Right ventricle myocardium superior (tissue), 1 donor: ENCODE measurements around the gene EEF1A2. TPM values are rescaled to one million over a fixed set of nuclear protein-coding genes. Genes with fewer than 3 reads are reported as not detected.

Source experiments
- ATAC-seq: fragments of 200-7000 bp; cut with Tn5 transposase; one replicate; pipeline ENCODE4 v1.9.1; 2020; ENCODE audit warnings: mild to moderate bottlenecking; ENCODE audit not compliant: poor library complexity
- DNase-seq: peaks from one replicate; pipeline ENCODE4 v3.0.0-alpha.2; 2020
- intact Hi-C: fragments of 100-400 bp; cut with DNase I; formaldehyde crosslinking; loops from one replicate; pipeline ENCODE4 v1.11.2; 2022
- total RNA-seq: library from RNA; stranded (reverse); fragmentation: NEBNext Ultra II Directional; extraction: Animal tissue kit (Norgen Biotek cat#: 25700); gene quantifications from one replicate; pipeline ENCODE4 v1.2.1, GENCODE V29; 2021
- donor health status: DM: no; HTN: yes; CAD: no; lungs with severe emphysema.

Gene EEF1A2
- total RNA-seq, 1 donor from 2014 or later = 1,229 TPM

- ATAC-seq (no peak), DNase-seq (no peak)
- intact Hi-C loops = no loop called here
Measured at GRCh38 chr20:63449025-63449424, 49.9 kb downstream of the EEF1A2 start.

DNA sequence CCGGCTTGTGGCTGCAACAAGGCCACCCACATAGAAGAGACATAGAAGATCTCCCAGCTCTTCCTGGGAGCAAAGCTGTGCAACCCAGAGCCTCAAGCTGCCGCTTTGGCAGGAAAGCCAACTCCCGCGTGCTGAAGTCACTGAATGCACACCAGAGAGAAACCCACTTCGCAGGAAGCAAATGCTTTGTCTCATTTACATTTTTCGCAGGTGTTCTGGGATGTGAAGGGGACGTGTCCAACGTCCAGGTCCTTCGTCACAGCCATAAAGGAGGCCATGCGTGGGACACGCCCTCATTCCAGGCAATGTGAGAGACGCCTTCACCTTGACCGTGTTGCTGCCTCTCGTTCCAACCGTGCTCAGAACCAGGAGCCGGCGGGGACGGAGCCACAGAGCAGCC is 50.9 kb downstream of the EEF1A2 start:
- ATAC-seq (no peak), DNase-seq (no peak)
- intact Hi-C loops = no loop called here

GRCh38 chr20:63447320-63447719 is 51.6 kb downstream of the EEF1A2 start:
- DNase-seq (no peak), ATAC-seq (no peak)
- intact Hi-C loops = no loop called here

DNA sequence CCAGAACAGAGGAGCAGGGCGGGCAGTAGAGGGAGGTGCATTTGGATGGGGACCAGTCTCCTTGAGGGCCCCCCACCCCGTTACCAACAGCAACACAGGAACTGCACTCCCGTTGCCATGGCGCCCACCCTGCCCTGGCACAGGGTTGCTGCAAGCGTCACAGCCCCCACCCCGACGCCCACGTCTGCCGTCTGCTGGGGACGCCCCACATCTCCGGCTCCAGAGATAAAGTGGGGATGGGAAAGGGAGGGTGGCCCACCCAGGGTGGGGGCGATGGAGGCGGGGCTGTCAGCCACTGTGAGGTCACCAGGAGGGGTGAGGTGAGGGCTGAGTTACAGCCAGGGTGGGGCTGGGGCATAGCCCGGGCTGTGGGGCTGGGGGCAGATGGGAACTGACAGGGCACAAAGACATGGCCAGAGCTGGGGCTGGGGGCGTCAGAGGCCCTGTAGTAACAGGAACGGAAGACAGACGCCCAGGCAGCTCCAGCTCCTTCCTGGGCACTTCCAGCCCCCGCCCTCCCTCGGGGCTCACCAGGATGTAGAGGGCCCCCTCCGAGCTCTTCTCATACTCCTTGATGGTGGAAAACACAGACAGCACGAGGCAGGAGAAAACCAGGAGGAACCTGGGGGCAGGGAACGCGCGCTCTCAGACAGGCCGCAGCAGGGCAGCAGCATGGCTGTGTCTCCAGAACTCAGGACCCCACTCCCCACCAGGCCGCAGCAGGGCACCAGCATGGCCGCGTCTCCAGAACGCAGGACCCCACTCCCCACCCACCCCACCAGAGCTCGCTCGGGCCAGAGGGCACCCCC is 52.5 kb downstream of the EEF1A2 start:
- intact Hi-C loops = no loop called here
- ATAC-seq (no peak), DNase-seq (no peak)

GRCh38 chr20:63445075-63445734 is 53.7 kb downstream of the EEF1A2 start:
- no peak for ATAC-seq
- DNase-seq = no peak
- intact Hi-C loops = no loop called here

DNA sequence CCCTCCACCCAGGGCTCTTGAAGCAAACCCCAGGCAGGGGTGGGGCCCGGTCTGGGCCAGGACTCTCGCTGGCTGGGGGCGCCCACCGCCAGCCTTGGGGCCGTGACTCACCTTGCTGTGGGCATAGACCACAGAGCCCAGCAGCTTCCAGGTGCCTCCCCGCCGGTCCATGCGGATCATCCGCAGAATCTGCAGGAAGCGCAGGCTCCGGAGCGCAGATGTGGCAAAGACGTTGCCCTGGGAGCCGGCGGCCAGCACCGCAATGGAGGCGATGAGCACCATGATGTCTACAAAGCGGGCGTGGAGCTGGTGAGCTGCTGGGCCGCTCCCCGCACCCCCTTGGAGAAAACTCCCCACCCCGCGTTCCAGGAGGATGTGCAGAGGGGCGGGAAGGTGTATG is 54.3 kb downstream of the EEF1A2 start:
- no peak for ATAC-seq
- intact Hi-C loops = no loop called here
- no peak for DNase-seq

GRCh38 chr20:63443606-63444395 is 55.1 kb downstream of the EEF1A2 start:
- intact Hi-C loops = no loop called here
- DNase-seq (no peak), ATAC-seq (no peak)

GRCh38 chr20:63442100-63442493 is 56.8 kb downstream of the EEF1A2 start:
- intact Hi-C loops = no loop called here
- peak; percentile 78 for DNase-seq
- ATAC-seq = peak; percentile 90

GRCh38 chr20:63441136-63442099 is 57.5 kb downstream of the EEF1A2 start:
- DNase-seq (no peak), ATAC-seq (no peak)
- intact Hi-C loops = no loop called here

DNA sequence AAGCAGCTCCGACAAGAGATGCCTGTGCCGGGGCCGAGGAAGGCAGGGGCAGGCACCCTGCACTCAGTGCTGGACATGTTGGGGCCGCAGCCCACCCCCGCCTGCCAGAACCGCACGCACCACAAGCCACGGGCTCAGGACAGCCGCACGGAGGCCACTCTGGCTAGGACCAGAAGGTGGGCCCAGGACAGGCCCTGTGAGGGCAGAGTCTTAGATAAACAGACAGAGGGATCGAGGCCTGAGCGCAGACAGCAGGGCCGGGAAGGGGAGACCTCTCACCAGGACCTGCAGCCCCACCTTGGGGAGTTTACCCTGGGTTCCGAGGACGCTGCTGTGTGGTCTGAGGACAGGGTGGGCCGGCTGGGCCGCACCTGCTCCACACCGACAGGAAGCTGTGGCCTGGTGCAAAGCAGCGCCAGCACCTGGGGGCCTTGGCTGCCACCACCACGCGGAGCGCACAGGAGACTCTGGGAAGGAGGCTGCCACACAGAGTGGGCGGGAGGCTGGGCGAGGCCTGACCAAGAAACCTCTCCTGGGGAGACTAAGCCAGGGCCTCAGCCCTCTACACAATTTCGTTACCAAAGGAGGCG is 58.4 kb downstream of the EEF1A2 start:
- DNase-seq (no peak), ATAC-seq (no peak)
- intact Hi-C loops = no loop called here

- intact Hi-C loops = no loop called here
- ATAC-seq = no peak
- DNase-seq = no peak
Measured at GRCh38 chr20:63439866-63440265, 59.0 kb downstream of the EEF1A2 start.

- intact Hi-C loops = no loop called here
- ATAC-seq (no peak), DNase-seq (no peak)
Measured at GRCh38 chr20:63438121-63438520, 60.8 kb downstream of the EEF1A2 start.

Other genes with a start within 250 kb of the EEF1A2 start
- not detected for gene NKAIN4, start 244.6 kb downstream of the EEF1A2 start, total RNA-seq
- 25.3 TPM for gene ARFGAP1, start 226.3 kb downstream of the EEF1A2 start, total RNA-seq
- not detected for gene COL20A1, start 205.9 kb downstream of the EEF1A2 start, total RNA-seq
- 1.5 TPM for gene CHRNA4, start 137.7 kb downstream of the EEF1A2 start, total RNA-seq
- 0.89 TPM for gene KCNQ2, start 26.4 kb downstream of the EEF1A2 start, total RNA-seq
- 246 TPM for gene PPDPF, start 21.7 kb upstream of the EEF1A2 start, total RNA-seq
- gene PTK6, start 38.3 kb upstream of the EEF1A2 start, total RNA-seq = 0.13 TPM
- gene SRMS, start 48.7 kb upstream of the EEF1A2 start, total RNA-seq = not detected
- 0.11 TPM for gene FNDC11, start 55.1 kb upstream of the EEF1A2 start, total RNA-seq
- 9.7 TPM for gene HELZ2, start 75.2 kb upstream of the EEF1A2 start, total RNA-seq
- 5.5 TPM for gene GMEB2, start 128.0 kb upstream of the EEF1A2 start, total RNA-seq
- gene STMN3, start 154.3 kb upstream of the EEF1A2 start, total RNA-seq = 4.3 TPM
- 7.3 TPM for gene RTEL1, start 159.2 kb upstream of the EEF1A2 start, total RNA-seq
- gene TNFRSF6B, start 197.6 kb upstream of the EEF1A2 start, total RNA-seq = 0.32 TPM
- gene ARFRP1, start 208.9 kb upstream of the EEF1A2 start, total RNA-seq = 32.2 TPM
- gene ZGPAT, start 209.0 kb upstream of the EEF1A2 start, total RNA-seq = 16.0 TPM
- 1.6 TPM for gene LIME1, start 237.6 kb upstream of the EEF1A2 start, total RNA-seq
- 95.0 TPM for gene SLC2A4RG, start 240.7 kb upstream of the EEF1A2 start, total RNA-seq